Spinal cord (tissue), 10 donors: ENCODE measurements around the gene ADH7. TPM values are rescaled to one million over a fixed set of nuclear protein-coding genes. Genes with fewer than 3 reads are reported as not detected.
"Not testable (repeated sequence)": the region's sequence is repeated elsewhere in the genome, so short reads cannot be mapped to it uniquely, and the experiment has no call there.

ENCODE experiments used
- DNase-seq, 6 donors: peaks; one replicate each; pipeline versions ENCODE4 v3.0.0 to v3.0.0-alpha.2; 2013 to 2015; ENCODE audit warnings: low spot score in 6 of 6, low read depth in 4 of 6
- H3K27ac ChIP-seq: one replicate; pipeline ENCODE4 v1.5.1; 2013; ENCODE audit warnings: low read depth, low read length, control low read depth
- H3K27me3 ChIP-seq: one replicate; pipeline ENCODE4 v1.6.1; 2013; ENCODE audit warnings: low read length; ENCODE audit not compliant: control insufficient read depth, insufficient read depth
- H3K36me3 ChIP-seq: one replicate; pipeline ENCODE4 v1.6.1; 2013; ENCODE audit warnings: low read length; ENCODE audit not compliant: control insufficient read depth, insufficient read depth
- H3K4me1 ChIP-seq: one replicate; pipeline ENCODE4 v1.6.1; 2013; ENCODE audit warnings: low read length; ENCODE audit not compliant: control insufficient read depth, insufficient read depth
- H3K4me3 ChIP-seq: one replicate; pipeline ENCODE4 v1.5.1; 2013; ENCODE audit warnings: low read depth, low read length, control low read depth
- H3K9me3 ChIP-seq: one replicate; pipeline ENCODE4 v1.6.1; 2013; ENCODE audit warnings: low read length; ENCODE audit not compliant: control insufficient read depth, insufficient read depth
- WGBS: methylation state at CpG from one replicate; pipeline ENCODE4 v1.1.5; 2013; ENCODE audit warnings: missing lambda C conversion rate; ENCODE audit not compliant: insufficient coverage; 5-methylcytosine and 5-hydroxymethylcytosine counted together
- polyA plus RNA-seq, 2 donors: library from polyadenylated mRNA; unstranded; fragments of 120-200 nt; gene quantifications; one replicate each; pipeline ENCODE4 v1.2.1, GENCODE V29; 2013; ENCODE audit not compliant: insufficient read length in 2 of 2
- total RNA-seq, 2 donors: library from RNA; depleted of rRNA in 1 of 2; stranded (reverse); fragments of 120-200 nt in 1 of 2; fragments of >200 nt in 1 of 2; gene quantifications; one replicate each; pipeline versions ENCODE4 v1.2.3 to v1.2.4, GENCODE V29; 2013 to 2014
- donor health status: healthy.

The ADH7 gene
- total and polyA plus RNA-seq, 4 donors: not detected

DNA sequence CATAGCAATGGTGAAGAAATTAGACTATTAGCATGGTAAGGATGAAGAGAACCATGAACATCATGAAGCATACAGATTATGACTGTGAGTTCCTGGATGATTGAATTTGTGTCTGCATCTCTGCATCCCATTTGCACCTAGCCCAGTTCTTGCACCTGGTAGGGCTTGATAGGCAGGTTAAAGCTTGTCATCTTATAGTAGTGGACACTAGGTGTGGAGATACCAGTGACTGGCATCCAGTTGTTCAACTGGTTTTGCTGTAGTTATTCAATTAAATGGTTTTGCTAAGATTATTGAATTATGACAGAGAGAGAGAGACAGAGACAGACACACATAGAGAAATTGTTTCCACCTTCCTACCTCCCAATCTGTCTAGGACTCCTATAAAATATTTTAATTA is 5.0 kb downstream of the ADH7 start:
- H3K4me1 ChIP-seq: no peaks in the 10 kb centered on the region
- H3K36me3 ChIP-seq: no peaks in the 10 kb centered on the region
- no peak for DNase-seq
- no peaks in the 10 kb centered on the region for H3K9me3 ChIP-seq
- no peak overlapping the region for H3K27ac ChIP-seq
- H3K27me3 ChIP-seq: no peaks in the 10 kb centered on the region
- H3K4me3 ChIP-seq: no peak overlapping the region

GRCh38 chr4:99417125-99417524 is 18.0 kb downstream of the ADH7 start:
- Histone ChIP-seq H3K4me3 (no peak overlapping the region), H3K36me3 (no peaks in the 10 kb centered on the region), H3K9me3 (no peaks in the 10 kb centered on the region), H3K4me1 (no peaks in the 10 kb centered on the region), H3K27me3 (no peaks in the 10 kb centered on the region), H3K27ac (no peak overlapping the region)
- WGBS: no CpG with 5 or more reads among the region's 2 CpGs
- DNase-seq: no peak

- not testable (repeated sequence) for H3K4me3 ChIP-seq, H3K27me3 ChIP-seq, DNase-seq, H3K36me3 ChIP-seq, H3K9me3 ChIP-seq, H3K27ac ChIP-seq, H3K4me1 ChIP-seq
- no CpG with 5 or more reads among the region's 8 CpGs for WGBS
Measured at GRCh38 chr4:99415762-99416161, 19.4 kb downstream of the ADH7 start.

DNA sequence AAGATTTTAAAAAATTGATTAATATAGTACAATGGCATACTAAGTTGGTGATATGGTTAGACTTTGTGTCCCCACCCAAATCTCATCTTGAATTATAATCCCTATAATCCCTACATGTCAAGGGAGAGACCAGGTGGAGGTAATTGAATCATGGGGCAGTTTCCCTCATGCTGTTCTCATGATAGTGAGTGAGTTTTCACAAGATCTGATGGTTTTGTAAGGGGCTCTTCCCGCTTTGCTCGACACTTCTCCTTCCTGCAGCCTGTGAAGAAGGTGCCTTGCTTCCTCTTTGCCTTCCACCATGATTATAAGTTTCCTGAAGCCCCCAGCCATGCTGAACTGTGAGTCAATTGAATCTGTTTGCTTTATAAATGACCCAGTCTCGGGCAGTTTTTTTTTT is 20.2 kb downstream of the ADH7 start:
- not testable (repeated sequence) for H3K4me1 ChIP-seq, H3K36me3 ChIP-seq, H3K4me3 ChIP-seq, H3K27ac ChIP-seq, H3K9me3 ChIP-seq, DNase-seq, H3K27me3 ChIP-seq
- WGBS: no CpG with 5 or more reads among the region's 3 CpGs

DNA sequence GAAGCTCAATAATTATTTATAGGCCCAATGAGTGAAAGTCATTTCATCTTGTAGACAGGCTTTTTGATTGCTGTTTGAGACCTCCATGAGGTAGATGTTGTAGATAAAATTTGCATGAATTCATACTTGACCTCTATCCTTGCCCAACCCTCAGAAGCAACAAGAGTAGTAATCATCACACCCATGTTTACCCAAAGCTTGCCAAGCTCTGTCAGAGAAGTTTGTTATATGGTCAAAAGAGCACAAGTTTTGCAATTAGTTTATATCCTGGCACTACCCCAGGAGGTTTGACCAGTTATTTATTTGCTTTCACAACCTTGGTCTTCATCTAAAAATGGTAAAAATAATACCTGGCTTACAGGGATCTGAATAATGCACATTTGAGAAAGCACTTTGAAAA is 20.7 kb downstream of the ADH7 start:
- Histone ChIP-seq H3K4me3 (no peak overlapping the region), H3K36me3 (no peaks in the 10 kb centered on the region), H3K27ac (no peak overlapping the region), H3K27me3 (no peaks in the 10 kb centered on the region), H3K4me1 (no peaks in the 10 kb centered on the region), H3K9me3 (no peaks in the 10 kb centered on the region)
- no peak for DNase-seq

DNA sequence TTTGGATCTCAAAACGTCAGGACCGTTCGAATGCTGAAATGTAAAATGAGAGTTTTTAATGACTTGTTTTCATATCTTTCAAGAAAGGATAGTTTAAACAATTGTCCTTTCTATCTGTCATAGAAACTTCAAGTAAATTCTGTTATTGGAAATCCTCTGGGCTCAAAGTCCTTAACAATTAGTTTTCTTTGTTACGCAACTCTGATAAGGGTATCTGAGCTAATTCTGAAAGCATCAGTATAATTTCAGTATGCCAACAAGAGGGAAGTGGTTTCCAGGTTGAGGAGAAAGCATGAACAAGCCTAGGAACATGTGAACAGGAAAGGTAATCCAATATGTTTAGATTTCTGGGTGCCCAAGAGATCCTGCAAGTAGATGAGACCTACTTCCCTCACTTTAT is 22.0 kb downstream of the ADH7 start:
- Histone ChIP-seq H3K9me3 (no peaks in the 10 kb centered on the region), H3K27me3 (no peaks in the 10 kb centered on the region), H3K27ac (no peak overlapping the region), H3K4me3 (no peak overlapping the region), H3K4me1 (no peaks in the 10 kb centered on the region), H3K36me3 (no peaks in the 10 kb centered on the region)
- DNase-seq: no peak
- 100% methylated on average over 1 of the region's 4 CpGs for WGBS

DNA sequence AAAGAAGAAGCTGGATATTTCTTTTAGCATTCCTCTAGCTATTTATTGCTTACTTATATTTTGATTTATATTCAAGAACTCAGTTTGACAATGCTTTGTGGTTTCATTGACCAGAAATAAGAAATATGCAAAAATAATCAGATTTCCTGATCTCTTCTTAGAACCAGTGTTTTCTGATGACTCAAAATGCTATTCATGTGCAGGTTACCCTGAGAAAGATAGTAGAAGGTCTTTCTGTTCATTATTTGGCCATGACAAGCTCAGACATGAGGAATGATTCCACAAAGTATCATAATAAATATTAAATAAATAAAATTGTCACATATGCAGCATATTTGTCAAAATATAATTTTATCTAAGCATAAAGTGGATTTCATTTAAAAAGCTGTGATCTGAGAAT is 24.1 kb downstream of the ADH7 start:
- DNase-seq: no peak
- Histone ChIP-seq H3K27ac (no peak overlapping the region), H3K9me3 (no peaks in the 10 kb centered on the region), H3K4me1 (no peaks in the 10 kb centered on the region), H3K36me3 (no peaks in the 10 kb centered on the region), H3K4me3 (no peak overlapping the region), H3K27me3 (no peaks in the 10 kb centered on the region)

- no peaks in the 10 kb centered on the region for H3K4me1 ChIP-seq
- DNase-seq: no peak
- no peak overlapping the region for H3K4me3 ChIP-seq
- WGBS: 96% methylated on average over 3 of the region's 5 CpGs
- no peaks in the 10 kb centered on the region for H3K27me3 ChIP-seq
- no peaks in the 10 kb centered on the region for H3K9me3 ChIP-seq
- no peaks in the 10 kb centered on the region for H3K36me3 ChIP-seq
- no peak overlapping the region for H3K27ac ChIP-seq
Measured at GRCh38 chr4:99410075-99410474, 25.1 kb downstream of the ADH7 start.

DNA sequence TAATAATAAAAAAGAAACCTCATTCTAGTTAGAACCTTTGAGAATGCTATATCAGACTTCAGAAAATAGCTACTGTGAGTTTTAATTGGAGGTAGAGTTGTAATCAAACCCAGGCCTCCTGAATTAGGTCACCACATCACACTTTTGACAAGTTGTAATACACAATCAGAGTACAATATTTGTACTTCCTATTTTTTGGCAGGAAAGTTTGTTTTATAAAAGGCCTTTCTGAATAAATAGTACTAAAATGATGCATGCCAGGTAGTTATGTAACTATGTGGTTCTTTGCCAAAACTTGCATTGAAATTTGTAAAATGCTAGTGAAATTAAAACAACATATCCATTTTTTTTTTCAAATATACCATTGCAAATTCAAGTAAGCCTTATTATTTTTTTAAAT is 26.8 kb downstream of the ADH7 start:
- no peak overlapping the region for H3K27ac ChIP-seq
- H3K9me3 ChIP-seq: no peaks in the 10 kb centered on the region
- no peak for DNase-seq
- no peaks in the 10 kb centered on the region for H3K4me1 ChIP-seq
- H3K4me3 ChIP-seq: no peak overlapping the region
- no peaks in the 10 kb centered on the region for H3K27me3 ChIP-seq
- no peaks in the 10 kb centered on the region for H3K36me3 ChIP-seq

- no peaks in the 10 kb centered on the region for H3K4me1 ChIP-seq
- no CpG with 5 or more reads among the region's 6 CpGs for WGBS
- H3K9me3 ChIP-seq: no peaks in the 10 kb centered on the region
- H3K27me3 ChIP-seq: no peaks in the 10 kb centered on the region
- DNase-seq: peak; percentile 63 to 93 (median 70)
- H3K27ac ChIP-seq: no peak overlapping the region
- H3K36me3 ChIP-seq: no peaks in the 10 kb centered on the region
- H3K4me3 ChIP-seq: no peak overlapping the region
Measured at GRCh38 chr4:99405433-99406115, 29.6 kb downstream of the ADH7 start.
